SIG-M5 treated with dmso at 0.1 percent for 504 hours (cell line): ENCODE measurements around the gene ROBO1.
"Not testable (repeated sequence)": the region's sequence is repeated elsewhere in the genome, so short reads cannot be mapped to it uniquely, and the experiment has no call there.

ENCODE experiments used
- DNase-seq: peaks from one replicate; lab custom pipeline; 2025; ENCODE audit not compliant: unreplicated experiment; lab: John Stamatoyannopoulos, UW

Gene ROBO1

GRCh38 chr3:78724859-78725258 lies 1042.9 kb downstream of the ROBO1 start:
- DNase-seq: no peak

GRCh38 chr3:78724364-78724763 lies 1043.4 kb downstream of the ROBO1 start:
- not testable (repeated sequence) for DNase-seq

GRCh38 chr3:78721771-78722543 lies 1045.8 kb downstream of the ROBO1 start:
- DNase-seq: no peak

- no peak for DNase-seq
Measured at GRCh38 chr3:78718707-78719106, 1049.1 kb downstream of the ROBO1 start.

- DNase-seq: no peak
Measured at GRCh38 chr3:78717041-78717440, 1050.8 kb downstream of the ROBO1 start.

- DNase-seq: no peak
Measured at GRCh38 chr3:78712941-78713340, 1054.9 kb downstream of the ROBO1 start.

- DNase-seq: no peak
Measured at GRCh38 chr3:78712270-78712669, 1055.5 kb downstream of the ROBO1 start.

GRCh38 chr3:78708565-78709073 lies 1059.2 kb downstream of the ROBO1 start:
- no peak for DNase-seq

- no peak for DNase-seq
Measured at GRCh38 chr3:78707609-78708008, 1060.2 kb downstream of the ROBO1 start.

- no peak for DNase-seq
Measured at GRCh38 chr3:78706906-78707523, 1060.8 kb downstream of the ROBO1 start.

- no peak for DNase-seq
Measured at GRCh38 chr3:78703944-78704343, 1063.9 kb downstream of the ROBO1 start.

GRCh38 chr3:78701537-78701936 lies 1066.3 kb downstream of the ROBO1 start:
- no peak for DNase-seq

GRCh38 chr3:78698431-78698830 lies 1069.4 kb downstream of the ROBO1 start:
- no peak for DNase-seq

GRCh38 chr3:78697426-78697825 lies 1070.4 kb downstream of the ROBO1 start:
- DNase-seq: no peak

- DNase-seq: no peak
Measured at GRCh38 chr3:78690766-78691165, 1077.0 kb downstream of the ROBO1 start.

- no peak for DNase-seq
Measured at GRCh38 chr3:78689378-78689777, 1078.4 kb downstream of the ROBO1 start.

- DNase-seq: no peak
Measured at GRCh38 chr3:78687520-78687919, 1080.3 kb downstream of the ROBO1 start.

GRCh38 chr3:78683284-78683683 lies 1084.5 kb downstream of the ROBO1 start:
- no peak for DNase-seq

- not testable (repeated sequence) for DNase-seq
Measured at GRCh38 chr3:78675119-78675805, 1092.5 kb downstream of the ROBO1 start.

GRCh38 chr3:78670746-78671145 lies 1097.1 kb downstream of the ROBO1 start:
- DNase-seq: no peak

- DNase-seq: no peak
Measured at GRCh38 chr3:78670094-78670493, 1097.7 kb downstream of the ROBO1 start.

- no peak for DNase-seq
Measured at GRCh38 chr3:78668302-78668701, 1099.5 kb downstream of the ROBO1 start.
